Muscle of leg (tissue), 11 donors: ENCODE results near the gene COL13A1. TPM values are rescaled to one million over a fixed set of nuclear protein-coding genes. Genes with fewer than 3 reads are reported as not detected.

ENCODE experiments used
- DNase-seq: peaks from one replicate; pipeline ENCODE4 v3.0.0; 2013
- H3K27ac ChIP-seq: one replicate; pipeline ENCODE4 v1.5.1; 2013; ENCODE audit warnings: mild to moderate bottlenecking, low read length, control low read depth
- H3K27me3 ChIP-seq: one replicate; pipeline ENCODE4 v1.6.1; 2013; ENCODE audit warnings: low read length; ENCODE audit not compliant: control insufficient read depth, insufficient read depth
- H3K36me3 ChIP-seq: one replicate; pipeline ENCODE4 v1.6.1; 2013; ENCODE audit warnings: low read length; ENCODE audit not compliant: control insufficient read depth, insufficient read depth
- H3K4me1 ChIP-seq: one replicate; pipeline ENCODE4 v1.6.1; 2013; ENCODE audit warnings: low read length; ENCODE audit not compliant: control insufficient read depth, insufficient read depth
- H3K4me3 ChIP-seq: one replicate; pipeline ENCODE4 v1.5.1; 2013; ENCODE audit warnings: low read length, control low read depth
- H3K9me3 ChIP-seq: replicated peaks from 2 replicates; pipeline ENCODE4 v1.6.1; 2013; ENCODE audit warnings: low read depth, low read length; ENCODE audit not compliant: control insufficient read depth
- WGBS: methylation state at CpG from one replicate; pipeline ENCODE4 v1.1.5; 2013; ENCODE audit warnings: missing lambda C conversion rate; ENCODE audit not compliant: insufficient coverage; 5-methylcytosine and 5-hydroxymethylcytosine counted together
- polyA plus RNA-seq, 8 donors: library from polyadenylated mRNA; unstranded; fragments of 120-200 nt; gene quantifications; one replicate each; pipeline versions ENCODE4 v1.2.1 to v1.2.3, GENCODE V29; 2013; ENCODE audit warnings: inconsistent platforms in 1 of 8, low replicate concordance in 1 of 8; ENCODE audit not compliant: insufficient read length in 8 of 8, insufficient read depth in 1 of 8
- total RNA-seq: library from RNA; stranded (reverse); fragments of 120-200 nt; gene quantifications from one replicate; pipeline ENCODE4 v1.2.4, GENCODE V29; 2013

Gene COL13A1
- total and polyA plus RNA-seq, 9 donors = 4.8 to 26.7 (median 11.6) TPM

DNA sequence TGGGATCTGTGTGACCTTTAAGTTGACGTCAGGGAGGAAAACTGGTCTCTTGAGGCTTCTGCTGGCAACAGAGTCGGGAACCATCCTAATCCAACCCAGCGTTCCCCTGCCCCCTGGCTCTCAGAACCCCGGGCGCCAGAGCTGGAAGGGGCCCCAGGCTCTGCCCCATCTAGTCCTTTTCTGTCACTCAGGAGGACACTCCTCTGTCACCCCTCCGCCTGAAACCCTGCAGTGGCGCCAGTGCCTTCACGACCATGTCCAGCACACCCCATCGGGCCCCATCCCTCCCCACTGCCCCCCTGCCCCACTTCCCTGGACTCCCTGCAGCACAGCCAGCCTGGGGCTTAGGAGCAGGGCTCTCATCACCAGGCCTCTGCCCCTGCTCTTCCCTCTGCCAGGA, 39.1 kb downstream of the COL13A1 start:
- H3K36me3 ChIP-seq = no peaks in the 10 kb centered on the region
- no peaks in the 10 kb centered on the region for H3K9me3 ChIP-seq
- H3K4me3 ChIP-seq = no peak overlapping the region
- H3K27me3 ChIP-seq = peaks cover 2% of the 10 kb centered on the region
- H3K4me1 ChIP-seq = peaks cover 32% of the 10 kb centered on the region
- no peak overlapping the region for H3K27ac ChIP-seq
- no peak for DNase-seq
- WGBS = 54% methylated on average over 9 of the region's 9 CpGs

DNA sequence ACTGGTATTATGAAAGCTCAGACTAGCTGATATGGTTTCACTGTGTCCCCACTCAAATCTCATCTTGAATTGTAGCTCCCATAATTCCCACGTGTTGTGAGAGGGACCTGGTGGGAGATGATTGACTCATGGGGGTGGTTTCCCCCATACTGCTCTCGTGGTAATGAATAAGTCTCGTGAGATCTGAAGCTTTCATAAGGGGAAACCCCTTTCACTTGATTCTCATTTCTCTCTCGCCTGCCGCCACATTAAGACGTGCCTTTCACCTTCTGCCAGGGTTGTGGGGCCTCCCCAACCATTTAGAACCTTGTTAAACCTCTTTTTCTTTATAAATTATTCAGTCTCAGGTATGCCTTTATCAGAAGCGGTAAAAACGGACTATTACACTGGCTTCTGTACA, 40.3 kb downstream of the COL13A1 start:
- no peaks in the 10 kb centered on the region for H3K27me3 ChIP-seq
- H3K4me1 ChIP-seq = peaks cover 34% of the 10 kb centered on the region
- H3K9me3 ChIP-seq = no peaks in the 10 kb centered on the region
- no peaks in the 10 kb centered on the region for H3K36me3 ChIP-seq
- H3K4me3 ChIP-seq = no peak overlapping the region
- H3K27ac ChIP-seq = no peak overlapping the region
- 93% methylated on average over 6 of the region's 8 CpGs for WGBS
- DNase-seq = no peak

DNA sequence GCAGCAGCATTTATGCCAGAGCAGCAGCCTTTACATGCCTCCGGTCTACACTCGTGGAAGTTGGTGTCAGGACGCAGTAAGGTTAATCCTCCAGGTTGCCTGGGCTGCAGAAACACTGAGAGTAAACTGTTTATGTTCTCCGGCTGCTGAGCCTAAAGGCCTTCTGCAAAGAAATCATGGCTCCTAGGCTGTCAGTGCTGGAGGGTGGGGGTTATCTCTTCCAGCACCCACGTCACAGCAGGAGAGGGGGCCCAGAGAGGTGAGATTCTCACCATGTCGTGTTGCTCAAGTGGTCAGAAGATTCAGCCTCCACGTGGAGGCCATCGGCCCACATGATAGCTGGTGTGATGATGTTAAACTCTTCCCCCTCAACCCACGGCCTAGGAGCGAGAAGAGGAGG, 41.2 kb downstream of the COL13A1 start:
- WGBS = 56% methylated on average over 5 of the region's 10 CpGs
- H3K27me3 ChIP-seq = peaks cover 3% of the 10 kb centered on the region
- peaks cover 42% of the 10 kb centered on the region for H3K4me1 ChIP-seq
- no peaks in the 10 kb centered on the region for H3K36me3 ChIP-seq
- H3K27ac ChIP-seq = no peak overlapping the region
- no peak for DNase-seq
- no peaks in the 10 kb centered on the region for H3K9me3 ChIP-seq
- H3K4me3 ChIP-seq = no peak overlapping the region

DNA sequence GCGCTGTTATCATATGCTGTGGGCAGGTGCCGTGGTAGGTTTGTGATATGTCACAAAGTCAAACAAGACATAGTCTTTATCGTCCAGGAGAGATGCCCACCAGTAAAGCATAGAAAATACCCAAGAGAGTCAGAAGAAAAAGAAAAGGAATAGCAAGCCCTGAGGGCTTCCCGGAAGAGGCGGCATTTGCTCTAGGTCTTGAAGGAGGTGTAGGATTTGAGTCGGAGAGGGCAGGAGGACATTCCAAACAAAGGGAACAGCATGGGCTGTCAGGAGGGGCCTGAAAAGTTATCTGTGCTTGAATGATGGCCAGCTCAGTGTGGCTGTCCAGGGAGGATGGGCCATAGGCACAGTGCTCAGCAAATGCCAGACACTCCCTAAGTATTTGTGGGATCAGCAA, 42.2 kb downstream of the COL13A1 start:
- DNase-seq = no peak
- 89% methylated on average over 5 of the region's 6 CpGs for WGBS

DNA sequence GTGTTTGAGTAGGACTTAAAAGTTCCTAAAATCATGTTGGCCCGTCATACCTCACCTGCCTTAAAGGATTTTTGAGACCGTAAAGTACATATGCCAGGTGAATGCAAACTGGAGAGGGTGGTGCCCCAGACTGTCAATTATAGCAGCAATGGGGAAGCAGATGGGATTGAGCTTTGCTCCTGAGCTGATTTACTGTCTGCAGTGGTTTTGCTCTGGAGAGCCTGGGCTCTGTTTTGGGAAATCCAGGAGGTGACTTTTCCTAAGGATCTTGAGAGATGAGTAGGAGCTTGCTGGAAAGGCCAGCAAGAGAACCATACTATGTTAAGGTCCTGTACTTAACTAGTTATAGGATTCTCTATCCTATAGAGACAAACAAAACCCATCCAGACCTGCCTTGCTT, 43.0 kb downstream of the COL13A1 start:
- H3K4me3 ChIP-seq = no peak overlapping the region
- DNase-seq = no peak
- H3K27me3 ChIP-seq = peaks cover 5% of the 10 kb centered on the region
- 90% methylated on average over 2 of the region's 2 CpGs for WGBS
- H3K36me3 ChIP-seq = no peaks in the 10 kb centered on the region
- H3K9me3 ChIP-seq = no peaks in the 10 kb centered on the region
- no peak overlapping the region for H3K27ac ChIP-seq
- peaks cover 42% of the 10 kb centered on the region for H3K4me1 ChIP-seq

More for the DNA sequence above, 42.2 kb downstream of the COL13A1 start:
- peaks cover 5% of the 10 kb centered on the region for H3K27me3 ChIP-seq
- H3K27ac ChIP-seq = no peak overlapping the region
- peaks cover 47% of the 10 kb centered on the region for H3K4me1 ChIP-seq
- H3K9me3 ChIP-seq = no peaks in the 10 kb centered on the region
- H3K4me3 ChIP-seq = no peak overlapping the region
- no peaks in the 10 kb centered on the region for H3K36me3 ChIP-seq

DNA sequence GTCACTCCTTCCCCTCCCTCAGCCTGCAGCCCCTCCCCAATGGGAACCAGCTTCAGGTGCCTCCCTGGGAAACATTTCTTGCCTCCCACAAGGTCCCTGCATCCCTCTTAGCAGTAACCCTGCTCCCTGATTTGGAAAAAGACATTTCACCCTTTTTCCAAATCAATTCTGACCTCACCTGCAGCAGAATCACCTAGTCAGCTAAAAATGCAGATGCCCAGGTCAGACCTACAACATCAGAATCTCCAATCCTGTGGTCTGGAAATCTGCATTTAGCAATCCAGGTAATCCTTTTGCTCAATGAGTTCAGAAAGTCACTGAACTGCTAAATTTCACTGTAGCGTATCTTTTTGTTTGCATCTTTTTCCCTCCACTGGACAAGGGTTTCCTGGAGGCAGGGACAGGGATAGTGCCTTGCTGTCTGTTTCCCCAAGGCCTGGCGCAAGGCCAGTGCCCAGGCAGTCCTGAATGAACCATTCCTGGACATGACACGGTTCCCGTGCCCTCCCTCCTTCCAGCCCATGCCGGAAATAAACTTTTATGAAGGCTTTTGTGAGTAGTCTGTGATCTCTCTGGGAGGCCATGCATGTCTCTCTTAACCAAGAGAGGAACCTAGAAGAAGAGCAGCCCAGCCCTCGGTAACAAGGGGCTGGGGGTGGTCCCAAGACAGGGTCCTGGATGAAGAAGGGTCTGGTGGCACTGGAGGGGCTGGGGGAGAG, 44.0 kb downstream of the COL13A1 start:
- no peaks in the 10 kb centered on the region for H3K36me3 ChIP-seq
- peak overlapping the region; percentile 80 for H3K27ac ChIP-seq
- peaks cover 40% of the 10 kb centered on the region for H3K4me1 ChIP-seq
- WGBS = 83% methylated on average over 1 of the region's 6 CpGs
- H3K4me3 ChIP-seq = no peak overlapping the region
- H3K27me3 ChIP-seq = peaks cover 5% of the 10 kb centered on the region
- DNase-seq = peak; percentile 69
- no peaks in the 10 kb centered on the region for H3K9me3 ChIP-seq

DNA sequence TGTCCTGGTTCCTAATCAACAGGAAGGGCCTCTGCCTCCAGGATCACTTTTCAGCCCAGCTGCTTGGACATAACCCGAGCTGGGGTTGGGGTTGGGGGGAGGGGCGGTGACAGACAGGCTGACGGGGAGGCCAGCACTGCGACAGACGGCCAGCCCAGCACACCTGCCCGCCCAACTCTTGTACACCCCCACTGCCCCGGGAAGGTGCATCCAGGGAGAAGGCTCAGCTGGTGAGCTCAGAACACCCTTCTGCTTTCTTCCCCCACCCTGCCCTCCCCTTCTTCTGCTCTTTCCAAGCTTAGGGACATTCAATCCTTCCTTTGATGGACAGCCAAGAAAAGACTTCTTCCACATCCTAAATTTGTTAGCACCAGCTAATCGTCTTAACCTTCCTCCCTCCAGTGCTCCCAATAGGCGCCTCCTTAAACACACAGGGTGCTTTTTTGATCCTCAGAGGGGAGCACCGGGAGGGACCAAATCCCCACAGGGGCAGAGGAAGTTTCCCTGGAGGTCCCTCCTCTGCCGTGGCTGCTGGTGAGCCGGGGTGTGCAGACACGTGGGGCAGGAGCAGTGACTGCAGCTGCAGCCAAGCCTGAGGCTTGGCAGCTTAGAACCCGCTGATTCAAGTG, 44.7 kb downstream of the COL13A1 start:
- H3K4me1 ChIP-seq = peaks cover 39% of the 10 kb centered on the region
- no peaks in the 10 kb centered on the region for H3K36me3 ChIP-seq
- no peaks in the 10 kb centered on the region for H3K9me3 ChIP-seq
- peaks cover 5% of the 10 kb centered on the region for H3K27me3 ChIP-seq
- peak; percentile 52 for DNase-seq
- WGBS = 38% methylated on average over 3 of the region's 14 CpGs
- H3K27ac ChIP-seq = peak overlapping the region; percentile 80
- H3K4me3 ChIP-seq = no peak overlapping the region

DNA sequence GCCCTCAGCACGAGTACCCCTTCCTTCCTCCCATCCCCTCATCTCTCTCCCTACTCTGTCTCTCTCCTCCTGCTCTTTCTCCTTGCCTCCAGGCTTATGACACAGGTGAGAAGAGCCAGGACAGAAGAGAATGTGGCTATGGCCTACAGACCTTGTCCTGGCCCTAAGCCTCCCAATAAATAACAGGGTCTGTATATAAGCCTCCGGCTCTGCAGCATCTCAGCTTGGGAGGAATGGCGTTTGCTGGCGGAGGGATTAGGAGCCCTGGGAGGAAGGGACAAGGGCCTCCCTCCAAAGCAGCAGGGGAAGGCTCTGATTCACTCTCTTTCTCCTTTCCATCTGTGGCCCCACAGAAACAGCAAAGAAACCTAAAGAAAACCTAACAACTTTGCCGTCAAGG, 45.8 kb downstream of the COL13A1 start:
- 60% methylated on average over 1 of the region's 5 CpGs for WGBS
- peaks cover 39% of the 10 kb centered on the region for H3K4me1 ChIP-seq
- H3K36me3 ChIP-seq = no peaks in the 10 kb centered on the region
- H3K27me3 ChIP-seq = peaks cover 5% of the 10 kb centered on the region
- H3K4me3 ChIP-seq = no peak overlapping the region
- H3K27ac ChIP-seq = no peak overlapping the region
- no peaks in the 10 kb centered on the region for H3K9me3 ChIP-seq
- DNase-seq = no peak

DNA sequence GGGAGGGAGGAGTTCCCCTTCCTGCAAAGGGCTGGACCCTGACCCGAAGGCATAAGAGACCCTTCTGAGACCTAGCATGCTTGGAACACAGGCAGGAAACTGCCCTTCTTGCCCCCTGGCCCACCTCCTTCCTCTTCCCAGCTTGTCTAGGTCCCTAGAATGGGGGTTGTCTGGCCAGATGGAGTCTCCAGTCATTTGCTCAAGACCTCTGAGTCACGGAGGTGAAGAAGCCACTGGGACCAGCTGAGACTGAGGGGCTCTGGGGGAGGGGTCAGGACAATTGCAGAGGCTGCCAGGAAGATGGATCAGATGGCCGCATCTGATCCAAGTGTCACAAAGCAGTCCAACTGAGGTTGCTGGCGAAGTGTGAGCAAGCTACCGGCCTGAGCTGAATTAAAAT, 46.2 kb downstream of the COL13A1 start:
- DNase-seq = no peak
- Histone ChIP-seq H3K27me3 (peaks cover 5% of the 10 kb centered on the region), H3K9me3 (no peaks in the 10 kb centered on the region), H3K27ac (no peak overlapping the region), H3K4me1 (peaks cover 39% of the 10 kb centered on the region), H3K36me3 (no peaks in the 10 kb centered on the region), H3K4me3 (no peak overlapping the region)
- 14% methylated on average over 1 of the region's 5 CpGs for WGBS

DNA sequence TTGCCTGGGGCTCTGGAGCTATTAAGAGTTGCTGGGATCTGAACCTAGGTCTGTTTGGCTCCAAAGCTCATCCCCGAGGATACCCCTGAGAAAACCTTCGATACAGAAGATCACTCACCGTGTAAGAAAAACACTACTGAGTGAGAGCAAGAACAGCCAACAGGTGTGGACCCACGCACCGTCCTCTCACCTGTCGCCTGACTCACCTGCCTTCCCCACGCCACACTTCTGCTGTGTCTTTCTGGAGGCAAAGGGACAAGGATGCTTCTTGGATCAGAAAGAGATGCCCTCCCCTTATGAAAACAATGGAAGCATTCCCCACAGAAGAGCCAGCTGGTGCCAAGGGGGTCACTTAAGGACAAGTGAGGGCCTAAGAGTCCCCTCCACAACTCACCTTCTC, 46.7 kb downstream of the COL13A1 start:
- DNase-seq = no peak
- WGBS = 92% methylated on average over 2 of the region's 7 CpGs
- Histone ChIP-seq H3K27ac (no peak overlapping the region), H3K36me3 (no peaks in the 10 kb centered on the region), H3K9me3 (no peaks in the 10 kb centered on the region), H3K27me3 (peaks cover 5% of the 10 kb centered on the region), H3K4me3 (no peak overlapping the region), H3K4me1 (peaks cover 39% of the 10 kb centered on the region)
